GM18861 (cell line): ENCODE measurements around the gene LYAR.

Experiments
- ATAC-seq: cut with Tn5 transposase; IDR thresholded peaks from one replicate; pipeline ENCODE4 v1.9.1; 2021; ENCODE audit not compliant: unreplicated experiment

LYAR gene, protein sequence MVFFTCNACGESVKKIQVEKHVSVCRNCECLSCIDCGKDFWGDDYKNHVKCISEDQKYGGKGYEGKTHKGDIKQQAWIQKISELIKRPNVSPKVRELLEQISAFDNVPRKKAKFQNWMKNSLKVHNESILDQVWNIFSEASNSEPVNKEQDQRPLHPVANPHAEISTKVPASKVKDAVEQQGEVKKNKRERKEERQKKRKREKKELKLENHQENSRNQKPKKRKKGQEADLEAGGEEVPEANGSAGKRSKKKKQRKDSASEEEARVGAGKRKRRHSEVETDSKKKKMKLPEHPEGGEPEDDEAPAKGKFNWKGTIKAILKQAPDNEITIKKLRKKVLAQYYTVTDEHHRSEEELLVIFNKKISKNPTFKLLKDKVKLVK

DNA sequence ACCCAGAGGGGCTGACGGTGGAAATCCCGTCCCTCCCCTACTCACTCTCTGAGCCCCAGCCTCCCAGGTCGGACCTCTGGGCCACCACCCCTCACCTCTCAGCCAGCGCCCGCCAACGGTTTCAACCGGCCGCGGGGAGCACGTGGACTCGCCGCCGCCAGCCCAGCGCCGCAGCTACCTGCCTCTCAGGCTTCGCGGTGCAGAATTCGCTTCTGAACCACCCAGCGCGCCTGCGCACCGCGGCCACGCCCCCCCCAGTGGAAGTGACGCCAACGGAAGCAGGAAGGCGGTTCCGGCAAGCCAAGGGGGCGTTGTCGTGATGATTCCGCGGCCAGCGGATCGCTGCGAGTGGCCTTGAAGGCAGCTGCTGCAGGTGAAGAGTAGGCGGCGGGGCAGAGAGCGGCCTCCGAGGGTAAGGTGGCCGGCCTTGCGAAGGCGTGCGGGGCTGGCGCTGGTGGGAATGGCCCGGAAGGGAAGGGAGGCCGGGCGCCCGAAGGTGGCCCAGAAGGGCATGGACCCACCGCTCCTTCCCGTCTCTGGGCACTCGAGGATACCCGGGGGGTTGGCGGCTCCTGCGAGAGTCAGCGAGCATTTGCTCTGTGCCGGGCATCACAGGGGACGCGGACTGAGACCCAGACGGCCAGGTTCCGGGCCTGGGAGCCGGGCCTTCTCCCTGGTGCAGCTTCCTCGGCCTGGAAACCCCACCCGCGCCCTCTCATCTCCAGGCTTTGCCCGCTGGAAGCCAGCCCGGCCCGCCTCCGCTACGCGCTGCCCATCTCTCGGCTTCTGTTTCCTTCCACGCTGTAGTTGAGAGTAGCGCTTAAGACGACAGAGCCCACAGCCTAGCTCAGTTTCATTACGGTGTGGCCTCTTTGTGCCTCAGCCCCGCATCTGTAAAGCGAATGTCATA lies at the start of gene LYAR, which contains the start of gene ZBTB49:
TSS of gene LYAR (minus strand) at position 214 of the 910 bp plus-strand sequence. CDS start 6,412 bp downstream, outside the sequence.
TSS of gene ZBTB49 (plus strand) at position 311 of the 910 bp plus-strand sequence. CDS start 9,695 bp downstream, outside the sequence.
- ATAC-seq, result peak; percentile 68

DNA sequence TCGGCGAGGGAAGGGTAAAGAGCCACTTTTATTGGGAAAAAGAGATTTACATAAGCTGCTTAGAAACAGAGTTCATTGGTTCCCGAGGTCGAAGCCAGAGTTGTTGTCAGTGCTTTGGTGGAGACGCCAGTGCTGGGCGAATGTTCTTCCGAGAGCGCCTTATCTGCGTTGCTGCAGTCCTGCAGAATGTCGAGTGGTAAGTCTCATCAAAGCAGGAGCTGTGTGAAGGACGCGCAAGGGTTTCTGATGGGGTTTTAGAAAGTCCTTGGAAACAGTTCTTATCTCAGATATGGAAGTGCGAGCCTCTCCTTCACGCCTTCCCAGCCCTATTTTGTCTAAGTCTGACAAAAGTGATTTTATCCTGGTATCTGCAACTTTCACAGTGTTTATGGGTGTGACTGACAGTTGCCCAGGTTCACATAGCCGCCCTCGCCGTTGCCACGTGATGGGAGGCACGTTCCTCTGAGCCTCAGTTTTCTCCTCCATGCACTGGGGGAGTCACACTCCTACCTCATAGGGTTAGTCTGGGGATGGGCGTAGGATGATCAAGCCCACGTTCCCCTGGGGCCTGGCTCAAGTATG lies 49.6 kb upstream of the LYAR start:
- ATAC-seq, result no peak

DNA sequence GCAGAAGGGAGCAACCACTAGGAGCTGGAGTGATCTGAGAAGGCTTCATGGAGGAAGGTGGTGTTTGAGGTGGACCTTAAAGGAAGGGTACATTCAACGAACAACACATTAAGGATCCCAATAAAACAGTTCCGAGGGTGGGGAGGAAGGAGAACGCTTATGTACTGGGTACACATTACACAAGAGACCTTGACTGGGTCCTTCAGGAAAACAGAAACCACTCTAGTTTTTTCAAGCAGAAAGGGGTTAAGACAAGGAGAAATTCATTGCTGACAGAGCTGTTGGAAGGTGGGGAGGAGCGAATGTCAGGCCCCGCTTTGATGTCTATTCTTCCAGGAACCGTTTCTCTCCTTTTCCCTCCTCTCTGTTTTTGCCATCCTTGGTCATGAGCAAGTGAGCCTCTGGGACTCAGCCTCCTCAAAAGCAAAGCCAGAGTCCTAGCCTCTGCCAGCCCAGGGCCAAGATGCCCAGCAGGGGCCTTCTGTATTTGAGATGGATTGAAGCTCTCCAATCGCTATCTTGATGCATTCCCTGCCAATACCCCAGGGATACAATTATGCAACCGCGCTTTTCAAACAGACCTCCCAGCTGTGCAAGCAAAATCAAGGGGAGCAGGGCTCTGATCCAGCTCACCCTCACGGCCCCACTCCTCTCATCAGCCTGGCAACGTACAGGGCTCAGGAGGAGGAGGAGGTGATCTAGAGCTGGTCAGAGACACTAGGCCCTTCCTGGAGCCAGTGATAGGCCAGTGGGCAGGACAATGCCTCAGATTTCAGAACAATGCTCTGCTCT lies 48.5 kb upstream of the LYAR start:
- no peak for ATAC-seq

DNA sequence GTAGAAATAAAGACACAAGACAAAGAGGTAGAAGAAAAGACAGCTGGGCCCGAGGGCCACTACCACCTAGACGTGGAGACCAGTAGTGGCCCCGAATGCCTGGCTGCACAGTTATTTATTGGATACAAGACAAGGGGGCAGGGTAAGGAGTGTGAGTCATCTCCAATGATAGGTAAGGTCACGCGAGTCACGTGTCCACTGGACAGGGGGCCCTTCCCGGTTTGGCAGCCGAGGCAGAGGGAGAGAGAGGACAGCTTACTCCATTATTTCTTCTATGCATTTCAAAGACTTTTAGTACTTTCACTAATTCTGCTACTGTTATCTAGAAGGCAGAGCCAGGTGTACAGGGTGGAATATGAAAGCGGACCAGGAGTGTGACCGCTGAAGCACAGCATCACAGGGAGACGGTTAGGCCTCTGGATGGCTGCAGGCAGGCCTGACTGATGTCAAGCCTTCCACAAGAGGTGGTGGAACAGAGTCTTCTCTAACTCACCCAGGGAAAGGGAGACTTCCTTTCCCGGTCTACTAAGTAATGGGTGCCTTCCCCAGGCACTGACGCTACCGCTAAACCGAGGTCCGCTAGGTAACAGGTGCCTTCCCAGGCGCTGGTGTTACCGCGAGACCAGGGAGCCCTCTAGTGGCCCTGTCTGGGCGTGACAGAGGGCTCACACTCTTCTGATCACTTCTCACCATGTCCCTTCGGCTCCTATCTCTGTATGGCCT lies 45.0 kb upstream of the LYAR start:
- ATAC-seq, result peak; percentile 60

DNA sequence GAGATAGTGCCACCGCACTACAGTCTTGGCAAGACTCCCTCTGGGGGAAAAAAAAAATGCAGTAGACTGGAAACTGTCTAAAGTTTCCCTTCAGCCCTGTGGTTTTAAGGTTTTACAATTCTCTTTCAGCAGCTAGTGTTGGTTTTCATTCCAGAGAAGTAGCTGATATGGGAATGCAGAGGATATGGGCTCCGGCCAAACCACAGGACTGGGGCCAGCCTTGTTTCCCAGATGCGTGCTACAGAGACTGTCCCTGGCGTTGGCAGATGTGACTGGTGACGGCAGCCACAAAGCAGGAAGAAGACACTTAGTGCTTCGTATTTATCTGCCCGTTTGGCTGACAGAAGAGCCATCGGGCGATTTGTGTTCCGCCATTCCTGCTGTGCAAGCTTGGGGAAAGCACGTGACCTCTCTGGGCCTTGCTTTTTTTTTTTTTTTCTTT lies 43.3 kb upstream of the LYAR start:
- no peak for ATAC-seq

DNA sequence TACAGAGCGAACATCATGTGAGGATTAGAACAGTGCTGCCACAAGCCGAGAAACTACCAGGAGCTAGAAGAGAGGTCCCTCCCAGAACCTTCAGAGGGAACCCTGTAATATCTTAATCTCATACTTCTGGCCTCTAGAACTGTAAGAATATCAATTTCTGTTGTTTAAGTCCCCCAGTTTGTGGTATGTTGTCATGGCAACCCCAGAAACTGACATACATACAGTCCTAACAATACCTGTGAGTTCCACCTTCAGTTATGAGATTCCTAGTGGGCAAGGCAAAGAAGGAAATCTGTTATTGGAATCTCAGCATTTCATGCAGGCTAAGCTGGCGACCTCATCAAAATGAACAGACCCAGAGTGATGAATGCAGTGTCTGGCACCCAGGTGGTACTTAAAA lies 42.6 kb upstream of the LYAR start:
- no peak for ATAC-seq

DNA sequence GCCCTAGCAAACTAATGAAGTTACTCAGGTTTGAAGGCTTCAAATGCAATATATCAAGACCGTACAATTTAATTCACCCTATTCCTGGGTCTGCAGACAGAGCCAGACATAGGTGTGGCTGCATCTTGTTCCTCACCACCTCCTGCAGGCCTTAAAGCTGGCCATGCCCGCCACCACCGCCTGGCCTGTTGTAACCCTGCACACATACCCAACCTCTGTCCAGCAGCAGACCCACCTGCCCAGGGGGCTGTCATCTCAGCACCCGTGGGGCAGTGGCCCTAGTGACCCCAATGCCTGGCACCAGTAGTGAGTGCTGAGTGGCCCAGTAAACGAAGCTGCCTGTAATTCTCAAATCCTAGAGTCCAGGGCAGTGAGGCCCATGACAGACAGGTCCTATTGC lies 40.8 kb upstream of the LYAR start:
- no peak for ATAC-seq

DNA sequence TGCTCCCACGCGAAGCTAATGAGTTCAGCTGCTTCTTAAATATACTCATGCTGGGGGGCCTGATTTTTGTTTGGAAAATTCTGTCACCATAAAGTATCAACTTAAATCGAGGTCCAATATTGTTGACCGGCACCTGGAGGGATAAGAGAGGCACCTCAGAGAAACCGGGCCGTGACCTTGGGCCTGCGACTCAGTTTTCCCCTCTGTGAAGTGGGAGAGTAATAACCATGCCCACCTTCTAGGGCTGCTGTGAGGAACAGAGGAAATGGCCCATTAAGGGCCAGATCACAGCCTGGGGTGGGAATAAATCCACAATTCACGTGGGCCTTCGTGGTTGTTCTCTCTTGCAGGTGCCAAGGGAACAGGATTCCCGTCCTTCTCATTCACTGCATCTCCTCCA lies 39.5 kb upstream of the LYAR start:
- ATAC-seq, result no peak

DNA sequence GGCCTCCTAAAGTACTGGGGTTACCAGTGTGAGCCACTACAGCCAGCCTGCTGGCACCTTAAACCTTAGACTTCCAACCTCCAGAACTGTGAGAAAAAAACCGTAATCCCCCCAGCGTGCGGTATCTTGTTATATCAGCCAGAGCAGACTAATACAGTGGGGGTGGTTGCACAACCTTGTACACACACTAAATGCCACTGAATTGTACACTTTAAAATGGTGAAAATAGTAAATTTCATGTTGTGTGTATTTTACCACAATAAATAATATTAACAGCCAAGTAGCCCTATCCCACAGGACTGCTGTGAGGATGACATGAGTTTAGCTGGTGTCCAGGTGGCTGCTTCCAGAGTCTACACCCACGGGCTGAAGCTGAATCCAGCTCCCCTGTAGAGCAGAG lies 38.9 kb upstream of the LYAR start:
- no peak for ATAC-seq

DNA sequence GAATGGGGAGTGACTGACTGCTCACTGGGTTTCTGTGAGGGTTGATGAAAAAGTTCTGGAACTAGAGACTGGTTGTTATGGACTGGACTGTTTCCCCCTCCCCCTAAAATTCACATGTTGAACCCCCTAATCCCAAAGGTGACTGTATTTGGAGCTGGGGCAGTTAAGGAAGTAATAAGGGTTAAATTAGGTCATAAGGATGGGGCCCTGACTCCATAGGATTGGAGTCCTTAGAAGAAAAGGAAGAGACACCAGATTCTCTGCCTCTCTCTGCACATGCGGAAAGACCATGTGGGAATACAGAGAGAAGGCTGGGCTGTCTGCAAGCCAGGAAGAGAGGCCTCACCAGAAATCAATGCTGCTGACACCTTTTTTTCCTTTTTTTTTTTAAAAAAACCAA lies 38.3 kb upstream of the LYAR start:
- ATAC-seq, result no peak

DNA sequence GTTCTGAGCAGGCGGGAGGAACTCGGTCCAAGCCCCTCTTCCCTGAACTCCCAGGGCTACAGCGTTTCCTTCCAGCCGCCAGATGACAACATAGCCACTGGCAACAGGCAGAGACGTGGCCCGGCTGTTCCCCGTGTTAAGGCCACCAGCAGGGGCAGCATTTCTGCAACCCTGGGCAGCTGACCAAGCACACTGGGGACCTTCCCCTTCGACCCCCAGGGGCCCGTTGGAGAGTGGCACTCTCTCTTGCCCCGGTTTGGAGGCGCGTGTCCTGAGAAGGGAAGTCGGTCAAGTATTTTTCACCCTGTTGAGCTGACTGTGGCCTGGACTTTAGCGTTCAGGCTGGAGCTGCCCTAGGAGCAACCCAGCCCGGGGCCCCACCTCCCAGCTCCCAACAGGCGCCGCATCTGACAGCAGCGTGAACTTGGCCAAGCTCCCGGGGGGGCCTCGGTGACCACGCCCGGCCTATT lies 37.7 kb upstream of the LYAR start:
- no peak for ATAC-seq

DNA sequence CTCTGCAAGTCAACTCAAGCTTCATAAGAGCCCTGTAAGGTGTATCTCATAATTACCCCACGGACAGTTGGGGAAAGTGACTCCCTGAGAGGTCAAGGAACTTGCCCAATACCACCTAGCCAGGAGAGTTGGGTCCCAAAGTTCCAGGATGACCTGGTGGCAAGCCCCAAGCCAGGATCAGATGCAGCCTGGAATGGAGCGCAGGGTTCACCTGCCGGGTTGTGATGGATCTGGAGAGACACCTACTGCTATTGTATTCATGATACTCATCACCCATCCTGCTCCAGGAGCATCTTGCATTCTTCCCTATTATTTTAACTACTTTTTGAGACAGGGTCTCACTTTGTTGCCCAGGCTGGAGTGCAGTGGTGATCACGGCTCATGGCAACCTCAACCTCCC lies 36.2 kb upstream of the LYAR start:
- ATAC-seq, result no peak

DNA sequence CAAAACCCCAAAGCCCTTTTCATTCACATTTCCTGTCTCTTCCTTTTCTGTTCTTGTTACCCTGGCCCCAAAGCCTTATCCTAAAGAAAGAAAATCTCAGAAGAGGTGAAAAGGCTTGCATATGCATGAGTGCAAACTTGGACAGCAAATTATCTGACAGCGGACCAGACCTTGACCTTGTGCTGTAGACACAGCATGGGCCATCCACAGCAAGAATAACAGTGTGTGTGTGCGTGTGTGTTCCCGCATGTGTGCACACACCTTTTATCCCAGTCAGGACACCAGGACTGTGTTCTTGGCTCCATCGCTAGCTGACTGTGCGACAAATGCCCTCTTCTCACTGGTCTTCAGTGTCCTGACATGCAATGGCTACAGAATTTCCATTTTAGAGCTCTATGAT lies 35.4 kb upstream of the LYAR start:
- no peak for ATAC-seq

DNA sequence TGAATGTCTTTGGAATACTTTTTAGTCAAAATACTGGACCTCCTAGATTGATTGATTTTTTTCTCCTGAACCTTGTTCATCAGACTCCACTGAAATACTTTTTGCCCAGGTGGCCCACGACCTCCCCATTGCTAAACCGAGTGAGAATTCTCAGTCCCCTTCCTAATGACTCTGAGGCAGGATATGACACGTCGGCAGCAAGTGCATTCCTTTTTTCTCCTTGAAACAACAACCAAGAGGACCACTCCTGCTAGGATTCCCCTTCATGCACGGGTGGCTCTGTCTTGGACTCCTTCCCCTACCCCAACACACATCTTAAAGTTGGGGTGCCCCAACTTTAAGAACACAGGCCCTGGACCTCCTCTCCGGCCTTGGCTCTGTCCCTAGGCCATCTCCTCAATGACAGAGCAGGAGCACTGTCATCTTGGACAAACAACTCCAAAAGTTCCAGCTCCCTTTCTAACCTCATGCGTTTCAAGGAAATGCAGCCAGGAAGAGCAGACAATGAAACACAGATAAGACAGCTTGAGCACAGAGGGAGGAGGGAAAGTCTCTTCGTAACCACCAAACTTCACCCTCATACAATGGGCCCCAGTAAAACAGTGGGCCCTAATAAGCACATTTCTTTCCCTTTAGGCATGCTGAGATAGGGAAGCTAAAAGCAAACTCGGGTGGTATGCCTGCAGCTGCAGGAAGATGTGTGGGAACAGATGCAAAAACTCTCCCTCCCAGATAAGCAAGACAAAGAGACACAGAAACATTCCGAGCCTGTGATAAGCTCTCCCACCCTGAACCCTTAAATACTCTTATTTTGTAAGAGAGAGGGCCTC lies 34.0 kb upstream of the LYAR start:
- no peak for ATAC-seq

DNA sequence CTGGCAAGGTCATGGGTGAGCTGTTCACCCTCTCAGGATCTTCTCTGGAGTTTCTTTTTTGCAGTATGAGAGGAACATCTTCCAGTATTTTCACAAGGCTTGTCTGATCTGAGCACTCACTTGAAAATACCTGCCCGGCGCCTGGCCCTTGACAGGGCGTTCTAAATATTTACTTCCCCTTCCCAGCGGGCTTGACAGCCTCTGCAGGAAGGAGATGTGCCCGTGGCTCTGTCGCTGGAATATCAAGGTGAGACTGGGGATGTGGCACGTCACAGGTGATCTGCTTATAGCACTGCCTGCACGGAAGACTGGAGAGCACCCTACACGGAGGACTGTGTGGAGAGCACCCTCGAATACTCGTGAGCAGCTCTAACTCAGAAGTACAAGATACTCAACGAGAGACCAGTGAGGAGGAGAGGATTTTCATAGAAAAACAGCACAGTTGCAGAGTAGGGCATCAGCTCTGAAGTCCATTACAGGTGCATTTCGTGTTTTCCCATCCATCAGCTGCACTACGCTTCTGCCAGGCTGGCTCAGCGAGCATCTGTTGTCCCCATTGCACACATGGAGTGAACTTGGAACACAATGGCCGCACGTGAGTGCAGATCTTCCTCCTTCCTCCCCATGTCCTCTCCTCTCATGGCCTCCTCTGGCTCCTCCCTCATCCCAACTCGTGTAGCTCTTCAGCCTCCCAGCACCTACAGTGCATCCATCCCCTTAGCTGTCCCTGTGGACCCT lies 32.2 kb upstream of the LYAR start:
- no peak for ATAC-seq

DNA sequence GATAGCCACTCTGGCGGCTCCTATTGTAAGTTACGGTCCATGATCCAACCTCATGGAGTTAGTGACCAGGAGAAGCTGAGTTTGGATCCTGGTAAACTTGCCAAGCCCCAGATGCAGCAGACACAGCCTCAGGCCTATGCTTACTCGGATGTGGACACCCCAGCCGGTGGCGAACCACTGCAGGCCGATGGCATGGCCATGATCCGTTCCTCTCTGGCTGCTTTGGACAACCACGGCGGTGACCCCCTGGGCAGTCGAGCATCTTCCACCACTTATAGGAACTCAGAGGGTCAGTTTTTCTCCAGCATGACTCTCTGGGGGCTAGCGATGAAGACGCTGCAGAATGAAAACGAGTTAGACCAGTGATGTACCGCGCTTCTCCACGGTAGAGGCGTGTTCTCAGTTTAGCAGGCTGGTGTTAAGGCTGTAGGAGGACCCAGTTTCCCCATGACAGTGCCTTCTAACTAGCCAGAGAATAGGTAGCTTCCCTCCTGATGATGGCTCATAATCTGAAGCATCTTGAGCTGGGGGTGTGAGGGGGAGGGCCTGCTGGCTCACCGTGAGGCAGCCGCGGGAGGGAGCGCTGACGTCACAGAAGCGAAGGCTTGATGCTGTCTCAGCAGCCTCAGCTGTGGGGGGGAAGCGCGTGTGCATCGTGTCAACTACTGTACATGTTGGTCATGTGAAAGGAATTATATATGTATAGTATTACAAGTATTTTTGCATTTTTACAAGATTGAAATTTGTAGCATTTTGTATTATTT lies 31.2 kb upstream of the LYAR start:
- no peak for ATAC-seq

DNA sequence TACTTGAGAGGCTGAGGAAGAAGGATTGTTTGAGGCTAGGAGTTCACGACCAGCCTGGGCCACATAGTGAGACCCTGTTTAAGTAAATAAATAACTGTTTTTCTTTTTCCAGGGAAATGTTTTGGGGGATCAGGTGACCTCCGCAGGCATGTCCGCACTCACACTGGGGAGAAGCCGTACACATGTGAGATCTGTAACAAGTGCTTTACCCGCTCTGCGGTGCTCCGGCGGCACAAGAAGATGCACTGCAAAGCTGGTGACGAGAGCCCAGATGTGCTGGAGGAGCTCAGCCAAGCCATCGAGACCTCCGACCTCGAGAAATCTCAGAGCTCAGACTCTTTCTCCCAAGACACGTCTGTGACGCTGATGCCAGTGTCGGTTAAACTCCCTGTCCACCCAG lies 30.6 kb upstream of the LYAR start:
- no peak for ATAC-seq
